Measurements from ENCODE around the gene CPSF6.

DNA sequence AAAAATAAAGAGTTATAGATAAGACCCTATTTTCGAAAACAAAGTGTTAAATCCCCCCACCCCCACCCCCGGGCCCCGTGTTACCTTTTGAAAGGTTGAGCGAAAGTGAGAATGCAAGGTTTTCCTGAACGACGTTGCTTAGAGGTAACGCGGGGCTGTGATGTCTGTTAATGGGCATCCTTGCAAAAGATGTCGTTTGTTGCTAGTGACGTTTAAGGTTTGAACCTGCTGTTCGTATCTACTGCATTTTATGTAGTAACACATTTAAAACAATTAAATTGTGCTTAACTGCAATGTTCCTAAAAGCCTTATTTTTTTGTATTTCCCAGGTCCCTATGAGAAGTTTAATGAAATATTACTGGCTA, 1.2 kb downstream of the CPSF6 start:
- TF ChIP-seq POLR2A (IDR thresholded peaks at IDR 0.05) = no peak
- no peak for TF ChIP-seq POLR2AphosphoS5 (IDR thresholded peaks at IDR 0.05)

Measured in breast epithelium (tissue), 3 donors.